Smooth muscle cell (in vitro differentiated cells): ENCODE data around the gene GPR161. TPM values are rescaled to one million over a fixed set of nuclear protein-coding genes. Genes with fewer than 3 reads are reported as not detected.

Source experiments
- DNase-seq: peaks from one replicate; lab custom pipeline; 2025; ENCODE audit not compliant: unreplicated experiment; lab: John Stamatoyannopoulos, UW
- H2AFZ ChIP-seq: fragments of 200-600 bp; sonication (generic); 2 replicates; pipeline ENCODE4 v1.6.0; 2016; ENCODE audit warnings: antibody characterized with exemption, low read depth, mild to moderate bottlenecking
- H3F3A ChIP-seq: fragments of 200-600 bp; sonication (generic); 2 replicates; pipeline ENCODE4 v1.6.0; 2017; ENCODE audit warnings: antibody characterized with exemption, low read depth
- H3K27ac ChIP-seq: fragments of 200-600 bp; sonication (generic); 2 replicates; pipeline ENCODE4 v1.5.1; 2016; ENCODE audit warnings: low read depth, mild to moderate bottlenecking
- H3K27me3 ChIP-seq: fragments of 200-600 bp; sonication (generic); 2 replicates; pipeline ENCODE4 v1.6.1; 2016; ENCODE audit warnings: low read depth, mild to moderate bottlenecking
- H3K36me3 ChIP-seq: fragments of 200-600 bp; sonication (generic); 2 replicates; pipeline ENCODE4 v1.5.1; 2016; ENCODE audit warnings: low read depth
- H3K4me1 ChIP-seq: fragments of 200-600 bp; sonication (generic); 2 replicates; pipeline ENCODE4 v1.5.1; 2016; ENCODE audit warnings: low read depth
- H3K4me2 ChIP-seq: fragments of 200-600 bp; sonication (generic); 2 replicates; pipeline ENCODE4 v1.6.0; 2016; ENCODE audit warnings: mild to moderate bottlenecking
- H3K4me3 ChIP-seq: fragments of 200-600 bp; sonication (generic); 2 replicates; pipeline ENCODE4 v1.5.1; 2016; ENCODE audit warnings: mild to moderate bottlenecking
- H3K79me2 ChIP-seq: fragments of 200-600 bp; sonication (generic); 2 replicates; pipeline ENCODE4 v1.6.0; 2016; ENCODE audit warnings: low read depth, mild to moderate bottlenecking
- H3K9ac ChIP-seq: fragments of 200-600 bp; sonication (generic); 2 replicates; pipeline ENCODE4 v1.6.0; 2016; ENCODE audit warnings: low read depth
- H3K9me3 ChIP-seq: fragments of 200-600 bp; sonication (generic); replicated peaks from 2 replicates; pipeline ENCODE4 v1.5.1; 2016; ENCODE audit warnings: low read depth
- H4K20me1 ChIP-seq: fragments of 200-600 bp; sonication (generic); 2 replicates; pipeline ENCODE4 v1.6.0; 2016; ENCODE audit warnings: low read depth
- CTCF ChIP-seq: fragments of 200-600 bp; sonication (generic); IDR thresholded peaks from 2 replicates; pipeline ENCODE4 v1.5.1; 2017; ENCODE audit warnings: borderline replicate concordance, mild to moderate bottlenecking, antibody characterized with exemption; ENCODE audit not compliant: insufficient read depth, poor library complexity, severe bottlenecking
- WGBS: methylation state at CpG from one replicate; pipeline ENCODE4 v1.1.7; 2016; ENCODE audit warnings: low lambda C conversion rate; 5-methylcytosine and 5-hydroxymethylcytosine counted together
- polyA plus RNA-seq: library from polyadenylated mRNA; unstranded; fragments of >200 nt; fragmentation: Nextera tagmentation; extraction: Ambion mirVana; gene quantifications from 2 replicates; pipeline ENCODE4 v1.2.1, GENCODE V29; 2016
- total RNA-seq: library from RNA; depleted of rRNA; stranded (reverse); fragments of >200 nt; gene quantifications from 2 replicates; pipeline ENCODE4 v1.2.3, GENCODE V29; 2014

GPR161 gene
- total and polyA plus RNA-seq, 2 experiments from 2014 or later: 9.7 to 25.4 TPM

GRCh38 chr1:168104535-168104934, 32.2 kb downstream of the GPR161 start:
- Histone ChIP-seq H2AFZ (no peak overlapping the region), H3K79me2 (no peaks in the 10 kb centered on the region), H4K20me1 (no peaks in the 10 kb centered on the region), H3K36me3 (no peaks in the 10 kb centered on the region), H3F3A (no peaks in the 10 kb centered on the region), H3K27me3 (no peaks in the 10 kb centered on the region), H3K9ac (no peak overlapping the region), H3K4me1 (peaks cover 12% of the 10 kb centered on the region), H3K27ac (no peak overlapping the region), H3K4me2 (no peak overlapping the region), H3K9me3 (no peaks in the 10 kb centered on the region), H3K4me3 (no peak overlapping the region)
- no peak for DNase-seq
- TF ChIP-seq CTCF: no peak
- WGBS: 92% methylated on average over 11 of the region's 11 CpGs

- Histone ChIP-seq H3K27ac (no peak overlapping the region), H3K79me2 (no peaks in the 10 kb centered on the region), H3K9ac (no peak overlapping the region), H3K4me3 (no peak overlapping the region), H3F3A (no peaks in the 10 kb centered on the region), H3K9me3 (no peaks in the 10 kb centered on the region), H4K20me1 (no peaks in the 10 kb centered on the region), H3K27me3 (no peaks in the 10 kb centered on the region), H2AFZ (no peak overlapping the region), H3K4me2 (no peak overlapping the region), H3K4me1 (no peaks in the 10 kb centered on the region), H3K36me3 (no peaks in the 10 kb centered on the region)
- DNase-seq: no peak
- WGBS: 82% methylated on average over 1 of the region's 1 CpG
- TF ChIP-seq CTCF: no peak
Measured at GRCh38 chr1:168102487-168102886, 34.2 kb downstream of the GPR161 start.

GRCh38 chr1:168101336-168101735, 35.4 kb downstream of the GPR161 start:
- no peaks in the 10 kb centered on the region for H4K20me1 ChIP-seq
- H3K36me3 ChIP-seq: no peaks in the 10 kb centered on the region
- H3K4me1 ChIP-seq: no peaks in the 10 kb centered on the region
- H3K4me2 ChIP-seq: no peak overlapping the region
- no peaks in the 10 kb centered on the region for H3K79me2 ChIP-seq
- 94% methylated on average over 8 of the region's 8 CpGs for WGBS
- H3F3A ChIP-seq: no peaks in the 10 kb centered on the region
- no peak overlapping the region for H3K27ac ChIP-seq
- H3K9ac ChIP-seq: no peak overlapping the region
- no peak overlapping the region for H3K4me3 ChIP-seq
- H2AFZ ChIP-seq: no peak overlapping the region
- no peak for TF ChIP-seq CTCF
- no peaks in the 10 kb centered on the region for H3K27me3 ChIP-seq
- H3K9me3 ChIP-seq: no peaks in the 10 kb centered on the region
- no peak for DNase-seq

- TF ChIP-seq CTCF: no peak
- WGBS: 84% methylated on average over 7 of the region's 7 CpGs
- Histone ChIP-seq H4K20me1 (no peaks in the 10 kb centered on the region), H3K36me3 (no peaks in the 10 kb centered on the region), H3F3A (no peaks in the 10 kb centered on the region), H3K9ac (no peak overlapping the region), H3K27me3 (no peaks in the 10 kb centered on the region), H3K4me2 (no peak overlapping the region), H2AFZ (no peak overlapping the region), H3K27ac (peak overlapping the region; percentile 42), H3K79me2 (no peaks in the 10 kb centered on the region), H3K4me3 (no peak overlapping the region), H3K9me3 (no peaks in the 10 kb centered on the region), H3K4me1 (no peaks in the 10 kb centered on the region)
- no peak for DNase-seq
Measured at GRCh38 chr1:168100315-168101002, 36.3 kb downstream of the GPR161 start.
